ENCODE data around the gene ADGRA1.

DNA sequence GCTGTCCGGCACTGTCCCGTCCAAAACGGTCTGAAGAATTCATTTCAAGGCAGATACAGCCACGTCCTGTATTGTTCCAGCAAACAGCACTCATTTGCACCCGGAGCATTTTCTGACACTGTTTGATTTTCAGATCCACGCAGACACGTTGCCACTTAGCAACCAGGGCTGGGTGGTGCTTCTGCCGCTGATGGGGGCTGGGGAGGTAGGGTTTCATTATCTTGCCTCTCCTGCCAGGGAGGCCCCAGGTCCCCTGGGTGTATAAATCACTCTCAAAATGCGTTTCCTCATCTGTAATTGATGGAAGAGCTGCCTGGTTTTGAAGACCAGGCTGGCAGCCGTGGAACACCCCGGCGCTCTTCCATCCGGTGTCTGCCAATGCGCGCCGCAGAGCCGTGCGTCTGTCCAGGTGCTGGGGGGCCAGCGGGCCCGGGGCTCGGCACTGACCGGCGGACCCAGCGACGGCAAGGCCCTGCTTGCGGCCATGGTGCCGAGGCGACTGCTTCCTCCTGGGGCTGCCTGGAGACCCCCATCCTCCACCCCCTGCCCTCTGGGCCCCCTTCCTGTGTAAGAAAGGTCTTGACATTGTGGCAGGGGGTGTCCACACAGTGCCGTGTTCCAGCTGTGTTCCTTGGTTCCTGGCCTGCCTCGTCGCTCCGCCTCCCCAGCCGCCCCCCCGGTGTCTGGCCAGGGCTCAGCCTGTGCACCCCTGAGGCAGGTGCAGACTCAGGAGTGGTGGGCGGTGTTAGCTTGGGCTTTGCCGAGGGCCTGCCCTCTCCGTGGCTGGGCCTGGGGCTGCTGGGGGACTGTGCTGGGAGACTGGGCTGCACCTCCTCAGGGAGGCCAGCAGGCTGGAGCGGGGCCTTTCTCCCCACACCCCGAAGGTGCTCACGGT is 16.6 kb downstream of the ADGRA1 start:
- TF ChIP-seq, protein P1, sequence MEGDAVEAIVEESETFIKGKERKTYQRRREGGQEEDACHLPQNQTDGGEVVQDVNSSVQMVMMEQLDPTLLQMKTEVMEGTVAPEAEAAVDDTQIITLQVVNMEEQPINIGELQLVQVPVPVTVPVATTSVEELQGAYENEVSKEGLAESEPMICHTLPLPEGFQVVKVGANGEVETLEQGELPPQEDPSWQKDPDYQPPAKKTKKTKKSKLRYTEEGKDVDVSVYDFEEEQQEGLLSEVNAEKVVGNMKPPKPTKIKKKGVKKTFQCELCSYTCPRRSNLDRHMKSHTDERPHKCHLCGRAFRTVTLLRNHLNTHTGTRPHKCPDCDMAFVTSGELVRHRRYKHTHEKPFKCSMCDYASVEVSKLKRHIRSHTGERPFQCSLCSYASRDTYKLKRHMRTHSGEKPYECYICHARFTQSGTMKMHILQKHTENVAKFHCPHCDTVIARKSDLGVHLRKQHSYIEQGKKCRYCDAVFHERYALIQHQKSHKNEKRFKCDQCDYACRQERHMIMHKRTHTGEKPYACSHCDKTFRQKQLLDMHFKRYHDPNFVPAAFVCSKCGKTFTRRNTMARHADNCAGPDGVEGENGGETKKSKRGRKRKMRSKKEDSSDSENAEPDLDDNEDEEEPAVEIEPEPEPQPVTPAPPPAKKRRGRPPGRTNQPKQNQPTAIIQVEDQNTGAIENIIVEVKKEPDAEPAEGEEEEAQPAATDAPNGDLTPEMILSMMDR (IDR thresholded peaks at IDR 0.05 in 2 of 3, conservative IDR thresholded peaks at IDR 0.05 in 1 of 3; ENCODE audit: control insufficient read depth in 2 of 3, extremely low read depth in 1 of 3, insufficient read depth in 1 of 3, low read depth in 3 of 3, low read length in 3 of 3), result no peak
- TF ChIP-seq EZH2 (IDR thresholded peaks at IDR 0.05; ENCODE audit: borderline replicate concordance, control insufficient read depth, low read depth, low read length), result no peak
